ENCODE results near the gene ULBP1. TPM values are rescaled to one million over a fixed set of nuclear protein-coding genes. Genes with fewer than 3 reads are reported as not detected.
"Not testable (repeated sequence)": the region's sequence is repeated elsewhere in the genome, so short reads cannot be mapped to it uniquely, and the experiment has no call there.

The ULBP1 gene
- total RNA-seq, 4 donors from 2014 or later: not detected

DNA sequence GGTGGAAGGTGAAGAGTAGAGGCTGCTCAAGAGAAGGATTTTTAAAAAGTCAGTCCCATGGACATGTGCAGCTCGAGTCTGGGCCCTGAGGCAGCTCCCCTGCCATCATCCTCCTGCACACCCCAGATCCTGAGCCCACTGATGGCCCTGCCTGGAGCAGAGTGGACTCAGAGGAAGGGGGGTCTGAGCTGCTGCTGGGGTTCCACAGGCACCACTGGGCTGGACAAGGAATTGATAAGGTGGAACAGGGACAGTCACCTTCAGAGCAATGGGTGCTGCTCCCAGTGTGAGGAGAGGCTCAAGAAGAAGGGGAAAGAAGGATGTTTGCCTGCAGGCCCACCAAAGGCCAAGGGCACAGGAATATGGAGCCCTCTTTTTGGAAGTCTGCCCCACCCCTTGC, 15.7 kb upstream of the ULBP1 start:
- H3K4me3 ChIP-seq: no peak overlapping the region
- DNase-seq: no peak
- in situ Hi-C loops (cut with MboI; ENCODE audit: low pct_ligation_motif_present in 1 of 4, low pct_unique_long_range_greater_than_20kb in 1 of 4, low sequenced_read_pairs in 3 of 4) (loop anchor here in 2 of 4 donors (10.0 kb wide), 1 partner anchor 47 kb away; no protein-coding TSS in a partner anchor), intact Hi-C loops (cut with DNase I; ENCODE audit: low total_unique reads) (no loop called here)
- H3K9me3 ChIP-seq: no peaks in the 10 kb centered on the region
- H3K36me3 ChIP-seq: no peaks in the 10 kb centered on the region
- H3K27me3 ChIP-seq: peaks cover 65% of the 10 kb centered on the region
- no peaks in the 10 kb centered on the region for H3K4me1 ChIP-seq
- TF ChIP-seq EP300 (IDR thresholded peaks at IDR 0.05; ENCODE audit: low read depth): no peak
- TF ChIP-seq, protein P1, sequence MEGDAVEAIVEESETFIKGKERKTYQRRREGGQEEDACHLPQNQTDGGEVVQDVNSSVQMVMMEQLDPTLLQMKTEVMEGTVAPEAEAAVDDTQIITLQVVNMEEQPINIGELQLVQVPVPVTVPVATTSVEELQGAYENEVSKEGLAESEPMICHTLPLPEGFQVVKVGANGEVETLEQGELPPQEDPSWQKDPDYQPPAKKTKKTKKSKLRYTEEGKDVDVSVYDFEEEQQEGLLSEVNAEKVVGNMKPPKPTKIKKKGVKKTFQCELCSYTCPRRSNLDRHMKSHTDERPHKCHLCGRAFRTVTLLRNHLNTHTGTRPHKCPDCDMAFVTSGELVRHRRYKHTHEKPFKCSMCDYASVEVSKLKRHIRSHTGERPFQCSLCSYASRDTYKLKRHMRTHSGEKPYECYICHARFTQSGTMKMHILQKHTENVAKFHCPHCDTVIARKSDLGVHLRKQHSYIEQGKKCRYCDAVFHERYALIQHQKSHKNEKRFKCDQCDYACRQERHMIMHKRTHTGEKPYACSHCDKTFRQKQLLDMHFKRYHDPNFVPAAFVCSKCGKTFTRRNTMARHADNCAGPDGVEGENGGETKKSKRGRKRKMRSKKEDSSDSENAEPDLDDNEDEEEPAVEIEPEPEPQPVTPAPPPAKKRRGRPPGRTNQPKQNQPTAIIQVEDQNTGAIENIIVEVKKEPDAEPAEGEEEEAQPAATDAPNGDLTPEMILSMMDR (IDR thresholded peaks at IDR 0.05): no peak
- no peak for TF ChIP-seq POLR2A (IDR thresholded peaks at IDR 0.05)
- no peak for TF ChIP-seq POLR2AphosphoS5 (IDR thresholded peaks at IDR 0.05)
- WGBS, 2 donors (ENCODE audit: low coverage in 1 of 2): 47% methylated on average over 1 of the region's 1 CpG; no CpG with 5 or more reads in 1 of the 2 donors
- H3K27ac ChIP-seq: no peak overlapping the region

GRCh38 chr6:149948616-149949015, 15.1 kb upstream of the ULBP1 start:
- in situ Hi-C loops (cut with MboI; ENCODE audit: low pct_ligation_motif_present in 1 of 4, low pct_unique_long_range_greater_than_20kb in 1 of 4, low sequenced_read_pairs in 3 of 4): loop anchor here in 2 of 4 donors (10.0 kb wide), 1 partner anchor 46 kb away; no protein-coding TSS in a partner anchor
- Histone ChIP-seq H3K9me3 (no peaks in the 10 kb centered on the region), H3K27me3 (peaks cover 66% of the 10 kb centered on the region), H3K4me3 (no peak overlapping the region), H3K27ac (no peak overlapping the region), H3K4me1 (no peaks in the 10 kb centered on the region), H3K36me3 (no peaks in the 10 kb centered on the region)
- WGBS, 2 donors (ENCODE audit: low coverage in 1 of 2): 86 to 89% methylated on average over 4 to 5 of the region's 5 CpGs
- intact Hi-C loops (cut with DNase I; ENCODE audit: low total_unique reads): no loop called here
- DNase-seq: no peak
- no peak for TF ChIP-seq EP300 (IDR thresholded peaks at IDR 0.05; ENCODE audit: low read depth)
- TF ChIP-seq POLR2AphosphoS5 (IDR thresholded peaks at IDR 0.05): no peak
- no peak for TF ChIP-seq POLR2A (IDR thresholded peaks at IDR 0.05)
- TF ChIP-seq, protein P1 (IDR thresholded peaks at IDR 0.05): no peak

GRCh38 chr6:149950423-149950822, 13.3 kb upstream of the ULBP1 start:
- Histone ChIP-seq H3K4me1 (peaks cover 0 to 6% (median 2%) of the 10 kb centered on the region in 4 donors), H3K36me3 (no peaks in the 10 kb centered on the region), H3K4me3 (no peak overlapping the region), H3K27me3 (peaks cover 82% of the 10 kb centered on the region), H3K9me3 (no peaks in the 10 kb centered on the region), H3K27ac (no peak overlapping the region)
- WGBS, 2 donors (ENCODE audit: low coverage in 1 of 2): 23% methylated on average over 8 of the region's 8 CpGs; no CpG with 5 or more reads in 1 of the 2 donors
- no peak for DNase-seq
- in situ Hi-C loops (cut with MboI; ENCODE audit: low pct_ligation_motif_present in 1 of 4, low pct_unique_long_range_greater_than_20kb in 1 of 4, low sequenced_read_pairs in 3 of 4): no loop called here
- intact Hi-C loops (cut with DNase I; ENCODE audit: low total_unique reads): no loop called here
- TF ChIP-seq EP300 (IDR thresholded peaks at IDR 0.05; ENCODE audit: low read depth): no peak
- TF ChIP-seq POLR2A (IDR thresholded peaks at IDR 0.05): no peak

GRCh38 chr6:149951096-149951495, 12.6 kb upstream of the ULBP1 start:
- no peak for DNase-seq
- no peak overlapping the region for H3K27ac ChIP-seq
- intact Hi-C loops (cut with DNase I; ENCODE audit: low total_unique reads): no loop called here
- no peaks in the 10 kb centered on the region for H3K36me3 ChIP-seq
- H3K4me1 ChIP-seq: peaks cover 0 to 6% (median 2%) of the 10 kb centered on the region in 4 donors
- in situ Hi-C loops (cut with MboI; ENCODE audit: low pct_ligation_motif_present in 1 of 4, low pct_unique_long_range_greater_than_20kb in 1 of 4, low sequenced_read_pairs in 3 of 4): no loop called here
- H3K27me3 ChIP-seq: peaks cover 89% of the 10 kb centered on the region
- WGBS, 2 donors (ENCODE audit: low coverage in 1 of 2): 73 to 74% methylated on average over 4 to 9 of the region's 9 CpGs
- no peak overlapping the region for H3K4me3 ChIP-seq
- no peak for TF ChIP-seq POLR2A (IDR thresholded peaks at IDR 0.05)
- no peak for TF ChIP-seq POLR2AphosphoS5 (IDR thresholded peaks at IDR 0.05)
- TF ChIP-seq, protein P1 (IDR thresholded peaks at IDR 0.05): no peak
- no peak for TF ChIP-seq EP300 (IDR thresholded peaks at IDR 0.05; ENCODE audit: low read depth)
- no peaks in the 10 kb centered on the region for H3K9me3 ChIP-seq

DNA sequence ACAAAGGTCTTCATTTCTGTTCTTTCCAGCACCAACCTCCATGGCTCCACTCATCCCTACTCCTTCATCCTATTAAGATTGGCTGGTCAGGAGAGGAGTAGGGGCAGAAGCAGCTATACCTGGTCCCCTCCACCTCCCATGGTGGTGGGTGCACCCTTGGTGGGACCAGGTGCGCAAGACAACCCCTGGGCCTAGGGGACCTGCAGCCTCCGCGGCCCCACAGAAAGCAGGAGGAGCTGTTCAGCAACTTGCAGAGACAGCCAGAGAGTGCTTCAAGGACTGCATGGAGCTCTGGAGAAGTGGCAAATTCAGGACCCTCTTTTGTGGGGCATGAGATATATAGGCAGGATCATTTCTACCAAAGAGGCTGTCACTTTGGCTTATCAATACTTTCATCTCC, 12.1 kb upstream of the ULBP1 start:
- WGBS, 2 donors (ENCODE audit: low coverage in 1 of 2): 100% methylated on average over 3 of the region's 3 CpGs; no CpG with 5 or more reads in 1 of the 2 donors
- Histone ChIP-seq H3K27me3 (peaks cover 91% of the 10 kb centered on the region), H3K36me3 (no peaks in the 10 kb centered on the region), H3K4me3 (no peak overlapping the region), H3K4me1 (peaks cover 0 to 6% (median 2%) of the 10 kb centered on the region in 4 donors), H3K27ac (no peak overlapping the region), H3K9me3 (no peaks in the 10 kb centered on the region)
- no peak for DNase-seq
- in situ Hi-C loops (cut with MboI; ENCODE audit: low pct_ligation_motif_present in 1 of 4, low pct_unique_long_range_greater_than_20kb in 1 of 4, low sequenced_read_pairs in 3 of 4): no loop called here
- TF ChIP-seq EP300 (IDR thresholded peaks at IDR 0.05; ENCODE audit: low read depth) (no peak), POLR2A (IDR thresholded peaks at IDR 0.05) (no peak), POLR2AphosphoS5 (IDR thresholded peaks at IDR 0.05) (no peak)
- TF ChIP-seq, protein P1 (IDR thresholded peaks at IDR 0.05): no peak
- intact Hi-C loops (cut with DNase I; ENCODE audit: low total_unique reads): no loop called here

DNA sequence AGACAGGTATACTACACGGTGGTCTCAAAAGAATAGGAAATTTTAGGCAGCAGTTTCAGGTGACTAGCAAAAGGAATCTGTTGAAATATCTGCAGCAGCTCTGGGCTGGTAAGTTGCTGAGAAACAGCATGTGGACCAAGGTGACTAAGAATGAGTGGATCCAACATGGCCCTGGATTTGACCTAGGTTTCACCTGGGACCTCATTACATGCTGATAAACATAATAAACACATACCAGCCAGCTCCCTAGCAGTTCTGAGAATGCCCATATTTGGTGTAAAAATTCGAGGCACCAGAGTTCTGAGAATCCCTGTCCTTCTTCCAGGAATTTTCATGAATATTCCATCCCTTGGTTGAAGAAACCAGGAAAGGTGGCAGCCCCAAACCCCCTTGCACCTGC, 10.4 kb upstream of the ULBP1 start:
- intact Hi-C loops (cut with DNase I; ENCODE audit: low total_unique reads); DNase-seq; H3K4me3 ChIP-seq; H3K4me1 ChIP-seq; H3K9me3 ChIP-seq; H3K36me3 ChIP-seq; in situ Hi-C loops (cut with MboI; ENCODE audit: low pct_ligation_motif_present in 1 of 4, low pct_unique_long_range_greater_than_20kb in 1 of 4, low sequenced_read_pairs in 3 of 4); H3K27ac ChIP-seq: not testable (repeated sequence)
- WGBS, 2 donors (ENCODE audit: low coverage in 1 of 2): 31 to 35% methylated on average over 2 of the region's 2 CpGs
- H3K27me3 ChIP-seq: peaks cover 98% of the 10 kb centered on the region

DNA sequence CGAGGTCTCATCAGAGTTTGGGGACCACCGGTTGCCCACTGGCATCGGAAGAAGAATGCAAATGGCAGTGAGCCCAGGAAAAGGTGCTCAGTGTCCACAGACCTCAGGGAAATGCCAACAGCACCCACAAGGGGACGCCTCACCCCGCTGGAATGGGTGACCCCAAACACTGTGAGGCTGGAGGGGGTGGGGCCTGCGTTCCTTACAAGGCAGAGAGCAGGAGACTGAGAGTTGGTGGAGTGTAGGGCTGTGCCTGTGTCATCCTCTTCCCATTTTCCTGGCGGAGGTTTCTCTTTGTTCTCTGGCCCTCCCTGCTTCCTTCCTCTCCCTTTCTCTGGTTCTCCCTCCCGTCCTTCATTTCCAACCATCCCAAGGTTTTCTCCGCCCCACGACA, 9.8 kb upstream of the ULBP1 start:
- H3K4me3 ChIP-seq; H3K9me3 ChIP-seq; in situ Hi-C loops (cut with MboI; ENCODE audit: low pct_ligation_motif_present in 1 of 4, low pct_unique_long_range_greater_than_20kb in 1 of 4, low sequenced_read_pairs in 3 of 4); H3K4me1 ChIP-seq; DNase-seq; H3K36me3 ChIP-seq; H3K27ac ChIP-seq; intact Hi-C loops (cut with DNase I; ENCODE audit: low total_unique reads): not testable (repeated sequence)
- peaks cover 96% of the 10 kb centered on the region for H3K27me3 ChIP-seq
- 0% methylated on average over 1 to 6 of the region's 10 CpGs for WGBS, 2 donors (ENCODE audit: low coverage in 1 of 2)

Measured in transverse colon (tissue), 4 donors.